Lung microvascular endothelial cell (primary cell): ENCODE data around the gene WNK2. TPM values are rescaled to one million over a fixed set of nuclear protein-coding genes. Genes with fewer than 3 reads are reported as not detected.

Experiments
- DNase-seq, 2 donors: peaks; one replicate each; pipeline versions ENCODE4 v3.0.0 to v3.0.0-alpha.2; 2010; ENCODE audit warnings: low read depth in 2 of 2
- total RNA-seq: library from RNA; depleted of rRNA; stranded (reverse); fragments of >200 nt; gene quantifications from 2 replicates; pipeline ENCODE4 v1.2.1, GENCODE V29; 2014

WNK2 gene
- total RNA-seq, 1 donor from 2014 or later: not detected

DNA sequence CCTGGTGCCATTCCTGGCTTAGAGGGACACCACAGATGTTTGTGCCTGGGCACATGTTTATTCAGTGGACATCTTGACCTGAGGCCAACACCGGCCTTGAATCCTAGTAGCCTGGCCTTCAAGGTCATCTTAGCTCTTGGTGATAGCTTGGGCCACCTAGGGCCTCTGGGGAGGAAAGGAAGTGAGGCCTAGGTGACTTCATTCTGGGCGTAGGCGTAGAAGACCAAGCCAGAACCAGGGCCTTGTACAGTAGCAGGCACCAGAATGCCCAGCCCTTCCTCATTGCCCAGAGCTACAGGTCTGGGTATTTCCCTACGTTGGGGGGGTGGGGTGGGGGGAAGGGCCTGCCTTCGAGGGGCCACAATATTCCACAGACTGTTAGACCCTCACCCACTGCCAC, 33.8 kb downstream of the WNK2 start:
- DNase-seq: no peak

DNA sequence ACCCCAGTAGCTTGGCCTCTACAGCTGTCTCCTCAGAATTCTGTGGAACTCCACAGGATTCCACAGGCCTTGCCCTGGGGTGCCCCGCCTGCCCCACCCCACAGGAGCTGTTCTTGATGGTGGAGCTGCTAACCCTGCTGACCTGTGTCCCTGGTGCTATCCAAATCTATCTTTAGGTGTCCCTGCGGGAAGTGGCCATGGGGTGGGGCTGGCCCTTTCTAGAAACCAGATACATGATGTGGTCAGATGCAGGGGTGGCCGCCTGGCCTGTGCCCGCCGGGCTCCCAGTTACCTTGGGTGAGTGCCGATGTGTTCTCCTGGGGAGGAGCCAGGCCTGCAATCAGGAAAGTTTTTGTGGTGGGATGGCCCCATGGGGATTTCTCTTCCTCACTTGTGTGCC, 34.2 kb downstream of the WNK2 start:
- DNase-seq: no peak

GRCh38 chr9:93218671-93219420, 34.9 kb downstream of the WNK2 start:
- no peak for DNase-seq

DNA sequence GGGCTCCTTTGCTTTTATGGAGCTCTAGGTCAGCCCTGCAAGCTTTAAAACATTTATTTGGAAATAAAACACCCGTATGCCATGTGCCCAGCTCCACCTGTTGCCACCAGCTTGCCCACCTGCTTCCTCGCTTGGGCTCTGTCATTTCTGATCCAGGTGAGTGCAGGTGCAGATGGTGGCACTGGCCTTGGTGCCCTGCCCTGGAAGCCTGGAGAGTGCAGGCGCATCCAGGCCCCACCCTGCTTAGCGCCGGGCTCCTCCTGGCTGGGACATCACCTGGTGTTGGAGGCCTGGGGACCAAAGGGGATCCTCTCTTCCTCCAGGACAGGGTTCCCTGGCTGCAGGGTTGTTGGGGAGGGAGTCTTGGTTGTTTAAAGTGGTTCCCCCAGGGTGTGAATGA, 35.8 kb downstream of the WNK2 start:
- DNase-seq: no peak

DNA sequence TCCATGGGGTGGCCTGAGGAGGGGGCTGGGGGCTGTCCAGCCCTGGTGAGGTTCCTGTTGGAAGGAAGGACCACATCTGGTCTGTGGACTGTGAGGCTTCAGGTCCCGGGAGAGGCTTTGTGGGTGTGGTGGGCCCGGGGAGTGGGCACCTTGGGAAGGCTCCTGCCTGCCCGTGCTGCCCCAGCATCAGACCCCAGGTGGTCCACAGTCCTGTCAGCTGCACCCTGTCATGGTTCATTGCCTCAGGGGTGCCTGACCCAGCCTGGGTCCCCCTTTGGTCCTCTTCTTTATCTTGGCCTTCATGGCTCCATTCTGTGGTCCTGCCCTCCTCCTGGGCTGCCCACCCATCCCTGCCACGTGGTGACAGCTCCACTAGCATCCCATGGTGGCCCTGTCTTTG, 36.7 kb downstream of the WNK2 start:
- no peak for DNase-seq

DNA sequence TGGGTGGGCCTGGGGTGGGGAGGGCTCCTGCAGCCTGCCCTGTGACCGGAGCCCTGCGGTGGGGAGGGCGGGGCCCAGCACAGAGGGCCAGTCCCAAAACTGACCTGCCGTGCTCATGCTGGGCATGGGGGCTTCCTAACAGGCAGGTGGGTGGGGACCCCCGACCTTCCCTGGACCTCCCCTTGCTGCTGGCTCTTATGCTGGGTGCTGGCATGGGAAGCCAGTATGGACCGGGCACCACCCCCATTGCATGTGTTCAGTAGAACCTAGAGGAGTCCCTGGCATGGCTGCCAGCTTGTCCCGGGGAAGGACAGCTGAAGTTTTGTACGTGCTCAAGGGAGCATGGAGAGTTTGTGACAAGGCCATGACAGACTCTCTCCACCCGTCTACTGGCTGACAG, 37.1 kb downstream of the WNK2 start:
- no peak for DNase-seq

DNA sequence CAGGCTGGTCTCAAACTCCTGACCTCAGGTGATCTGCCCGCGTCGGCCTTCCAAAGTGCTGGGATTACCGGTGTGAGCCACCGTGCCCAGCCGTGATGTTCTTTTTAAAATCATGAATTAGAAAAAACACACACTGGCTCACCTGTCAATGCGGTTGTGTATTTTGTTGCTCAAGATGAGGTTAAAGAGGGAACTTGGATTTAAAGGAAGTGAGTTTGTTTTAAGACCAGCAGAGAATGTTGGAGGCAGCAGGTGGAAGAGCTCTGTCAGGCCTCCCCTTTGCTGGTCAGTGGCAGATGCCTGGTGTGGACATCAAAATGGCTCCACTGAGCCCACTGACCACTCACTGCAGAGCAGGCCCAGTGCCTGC, 38.9 kb downstream of the WNK2 start:
- no peak for DNase-seq

- peak in 1 of 2 donors; percentile 4 for DNase-seq
Observed at GRCh38 chr9:93223260-93224180, 39.6 kb downstream of the WNK2 start.

GRCh38 chr9:93224591-93224990, 40.7 kb downstream of the WNK2 start:
- DNase-seq: no peak

- DNase-seq: no peak
Observed at GRCh38 chr9:93225417-93225816, 41.5 kb downstream of the WNK2 start.

GRCh38 chr9:93225892-93226291, 42.0 kb downstream of the WNK2 start:
- DNase-seq: no peak

DNA sequence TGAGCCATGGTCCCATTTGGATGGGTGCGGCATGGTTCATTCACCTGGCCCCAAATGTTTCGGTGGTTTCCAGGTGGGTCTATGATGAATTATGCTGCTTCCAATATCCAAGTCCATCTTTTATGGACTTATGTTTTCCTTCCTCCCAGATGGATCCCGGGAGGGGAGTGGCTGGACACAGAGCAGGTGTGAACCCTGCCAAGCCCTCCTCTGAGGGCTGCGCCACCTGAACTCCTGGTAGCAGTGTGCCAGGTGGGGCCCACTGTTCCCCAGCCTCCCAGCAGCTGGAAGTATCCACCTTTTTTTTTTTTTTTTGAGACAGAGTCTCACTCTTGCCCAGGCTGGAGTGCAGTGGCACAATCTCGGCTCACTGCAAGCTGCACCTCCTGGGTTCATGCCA, 42.9 kb downstream of the WNK2 start:
- no peak for DNase-seq

- no peak for DNase-seq
Observed at GRCh38 chr9:93228030-93228429, 44.1 kb downstream of the WNK2 start.

DNA sequence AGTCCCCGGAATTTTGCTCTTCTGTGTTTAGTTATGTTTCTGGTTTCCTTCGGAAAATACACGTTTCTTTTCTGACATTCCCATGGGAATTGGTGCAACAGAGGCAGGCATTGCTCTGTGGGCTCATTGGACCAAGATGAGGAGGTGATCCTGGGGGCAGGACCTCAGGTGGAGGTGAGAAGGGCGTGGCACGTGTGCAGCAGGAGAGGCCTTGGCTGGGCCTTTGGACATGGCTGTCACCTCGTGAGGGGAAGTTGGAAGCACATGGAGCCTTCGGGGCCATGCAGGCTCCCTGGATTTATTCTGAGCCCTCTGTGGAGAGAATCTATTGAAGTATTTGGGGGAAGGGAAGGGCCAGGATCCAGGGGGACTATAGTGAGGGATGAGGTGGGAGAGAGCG, 44.5 kb downstream of the WNK2 start:
- no peak for DNase-seq

DNA sequence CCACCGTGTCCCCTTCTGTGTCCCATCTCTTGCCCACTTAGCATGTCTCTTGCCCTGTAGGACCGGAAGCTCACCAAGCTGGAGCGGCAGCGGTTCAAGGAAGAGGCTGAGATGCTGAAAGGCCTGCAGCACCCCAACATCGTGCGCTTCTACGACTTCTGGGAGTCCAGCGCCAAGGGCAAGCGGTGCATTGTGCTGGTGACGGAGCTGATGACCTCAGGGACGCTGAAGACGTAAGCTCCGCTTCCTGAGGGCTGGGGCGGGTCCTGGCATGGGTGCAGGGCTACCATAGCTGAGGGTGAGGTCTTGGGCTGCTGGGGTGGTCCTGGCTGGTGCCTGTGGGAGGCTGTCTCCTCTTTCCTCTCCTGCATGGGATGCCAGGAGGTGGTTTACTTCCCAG, 45.7 kb downstream of the WNK2 start:
- no peak for DNase-seq

DNA sequence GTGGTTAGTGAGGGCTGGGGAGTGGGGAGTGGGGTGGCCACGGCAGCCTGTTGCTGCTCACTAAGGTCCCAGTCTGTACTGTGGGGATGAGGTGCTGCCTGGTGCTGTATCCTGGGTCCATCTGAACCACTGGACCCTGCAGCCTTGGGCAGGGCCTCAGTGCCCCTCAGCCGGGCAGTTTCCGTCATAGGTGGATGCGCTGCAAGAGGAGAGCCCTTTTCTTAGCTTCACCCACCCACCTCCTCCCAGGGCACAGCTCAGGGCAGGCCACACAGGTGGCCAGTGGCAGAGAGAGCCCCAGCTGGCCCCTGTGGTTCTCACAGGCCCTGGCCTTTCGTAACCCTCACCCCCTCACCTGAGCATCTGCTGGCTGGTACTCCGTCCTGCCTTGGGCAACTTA, 46.2 kb downstream of the WNK2 start:
- DNase-seq: no peak

DNA sequence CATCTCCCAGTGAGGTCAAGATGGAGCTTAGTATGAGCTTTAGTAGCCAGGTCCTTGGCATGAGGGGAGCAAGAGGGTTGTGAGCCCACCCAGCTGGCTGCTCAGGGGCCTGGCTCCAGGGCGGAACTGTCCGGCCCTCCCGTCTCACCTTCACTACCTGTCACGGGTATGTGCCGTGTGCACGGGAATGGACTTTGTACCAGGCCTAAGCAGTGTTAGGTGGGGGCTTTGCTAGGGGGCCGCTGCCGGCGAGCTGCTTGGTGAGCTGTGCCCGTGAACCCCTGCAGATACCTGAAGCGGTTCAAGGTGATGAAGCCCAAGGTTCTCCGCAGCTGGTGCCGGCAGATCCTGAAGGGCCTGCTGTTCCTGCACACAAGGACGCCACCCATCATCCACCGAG, 46.7 kb downstream of the WNK2 start:
- no peak for DNase-seq

DNA sequence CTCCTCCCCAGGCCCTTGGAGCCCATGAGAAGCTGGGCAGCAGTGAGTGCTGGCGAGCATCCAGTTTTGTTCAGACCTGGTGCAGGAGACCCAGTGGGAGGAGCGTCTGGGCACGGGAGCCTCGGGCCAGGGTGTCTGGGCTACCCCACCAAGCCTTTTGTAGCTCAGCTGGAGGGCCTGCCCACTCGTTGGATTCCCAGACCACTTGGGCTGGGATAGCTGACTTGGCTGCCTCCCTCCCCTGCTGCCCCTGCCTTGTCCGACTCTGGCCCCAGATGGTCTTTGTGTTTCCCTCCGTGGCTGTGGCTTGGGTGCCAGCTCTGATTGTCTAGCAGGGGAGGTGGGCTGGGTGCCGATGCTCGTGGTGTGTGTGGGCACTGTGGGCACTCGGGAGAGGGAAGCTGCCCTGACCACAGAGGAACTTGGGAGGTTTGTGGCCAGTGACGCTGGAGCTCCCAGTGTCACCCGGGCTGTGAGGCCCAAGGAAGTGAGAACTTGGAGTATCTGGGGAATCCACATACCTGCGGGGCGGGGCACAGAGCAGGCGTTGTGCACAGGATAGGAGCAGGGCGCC, 47.3 kb downstream of the WNK2 start:
- no peak for DNase-seq

GRCh38 chr9:93231716-93232115, 47.8 kb downstream of the WNK2 start:
- no peak for DNase-seq

DNA sequence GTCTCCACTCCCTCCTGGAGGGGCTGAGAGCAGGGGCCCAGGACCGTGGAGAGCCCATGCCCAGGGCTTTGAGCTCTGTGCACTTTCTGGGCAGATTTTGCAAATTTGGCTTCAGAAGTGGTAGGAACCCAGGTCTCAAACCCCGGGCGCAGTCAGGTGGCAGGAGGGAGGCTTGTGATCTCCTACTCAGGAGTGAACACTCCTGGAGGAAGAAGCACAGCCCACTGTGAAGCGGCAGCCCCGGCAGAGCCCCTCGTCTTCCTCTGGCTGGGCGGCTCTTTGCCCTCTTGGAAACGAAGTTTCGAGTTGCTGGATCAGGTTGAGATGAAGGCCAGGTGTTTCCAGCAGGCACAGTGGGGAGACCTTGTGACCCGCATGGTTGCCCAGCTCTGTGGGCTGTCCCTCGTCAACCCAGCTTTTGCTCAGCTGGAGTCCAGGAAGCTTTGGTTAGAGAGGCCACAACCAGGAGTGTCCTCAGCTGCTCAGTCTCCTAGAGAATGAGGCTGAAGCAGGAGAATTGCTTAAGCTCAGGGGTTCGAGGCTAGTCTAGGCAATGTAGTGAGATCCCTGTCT, 48.5 kb downstream of the WNK2 start:
- DNase-seq: no peak

DNA sequence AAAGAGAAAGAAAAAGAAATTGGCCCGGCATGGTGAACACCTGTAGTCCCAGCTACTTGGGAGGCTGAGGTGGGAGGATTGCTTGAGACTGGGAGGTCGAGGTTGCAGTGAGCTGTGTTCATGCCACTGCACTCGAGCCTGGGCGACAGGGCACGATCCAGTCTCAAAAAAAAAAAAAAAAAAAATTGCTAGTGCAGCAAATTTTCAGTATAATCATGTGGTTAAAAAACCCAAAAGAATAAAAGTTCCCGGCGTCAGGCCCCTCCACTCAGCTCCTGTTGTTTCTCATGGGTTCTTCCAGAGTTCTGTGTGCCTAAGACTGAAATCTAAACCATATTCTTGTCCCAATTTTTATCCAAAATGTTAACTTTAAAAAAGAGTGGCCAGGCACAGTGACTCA, 49.1 kb downstream of the WNK2 start:
- no peak for DNase-seq

- no peak for DNase-seq
Observed at GRCh38 chr9:93234600-93234999, 50.7 kb downstream of the WNK2 start.
